ENCODE data around the gene SLC7A5. TPM values are rescaled to one million over a fixed set of nuclear protein-coding genes. Genes with fewer than 3 reads are reported as not detected.

The SLC7A5 gene
- 33.7 TPM for total RNA-seq

GRCh38 chr16:87869061-87869878, at the start of gene SLC7A5:
SLC7A5 (minus strand) TSS chr16:87869507; CDS start chr16:87869422, 85 bp downstream.

Small RNAs within 50 kb of the gene (small RNA-seq; reads per million reads assigned to genes)
- not detected for gene MIR6775

Other genes starting within 250 kb of the SLC7A5 start
- gene KLHDC4, start 103.5 kb downstream of the SLC7A5 start, total RNA-seq: 21.0 TPM
- not detected for gene CA5A, start 67.0 kb upstream of the SLC7A5 start, total RNA-seq
- gene BANP, start 81.9 kb upstream of the SLC7A5 start, total RNA-seq: 32.5 TPM

Data from diencephalon (tissue), 1 donor.